Subcutaneous abdominal adipose tissue (tissue), 5 donors: Measurements from ENCODE around the gene CXXC5.
A peak's percentile ranks its signal among the peaks of the same experiment; 100 is the strongest.

Experiments
- H3K27ac ChIP-seq: one replicate; pipeline ENCODE4 v1.7.0; 2013; ENCODE audit warnings: low read depth, mild to moderate bottlenecking, inconsistent platforms, low read length, moderate library complexity
- H3K27me3 ChIP-seq, 5 donors: one replicate each; pipeline ENCODE4 v1.7.0; 2013; ENCODE audit warnings: low read length in 5 of 5, inconsistent platforms in 1 of 5; ENCODE audit not compliant: control insufficient read depth in 5 of 5, insufficient read depth in 4 of 5
- H3K36me3 ChIP-seq, 5 donors: one replicate each; pipeline ENCODE4 v1.7.0; 2013; ENCODE audit warnings: low read length in 5 of 5; ENCODE audit not compliant: control insufficient read depth in 5 of 5, insufficient read depth in 5 of 5
- H3K4me1 ChIP-seq, 5 donors: one replicate each; pipeline ENCODE4 v1.7.0; 2013; ENCODE audit warnings: low read length in 5 of 5, mild to moderate bottlenecking in 3 of 5, moderate library complexity in 1 of 5; ENCODE audit not compliant: control insufficient read depth in 5 of 5, insufficient read depth in 5 of 5
- H3K4me3 ChIP-seq, 5 donors: one replicate each; pipeline ENCODE4 v1.7.0; 2013; ENCODE audit warnings: low read length in 5 of 5, low read depth in 1 of 5
- H3K9ac ChIP-seq, 5 donors: one replicate each; pipeline ENCODE4 v1.7.0; 2013; ENCODE audit warnings: low read length in 5 of 5, mild to moderate bottlenecking in 4 of 5, moderate library complexity in 3 of 5
- H3K9me3 ChIP-seq, 5 donors: one replicate each; pipeline ENCODE4 v1.7.0; 2013; ENCODE audit warnings: low read length in 5 of 5; ENCODE audit not compliant: control insufficient read depth in 5 of 5
- donor health status: healthy.
- donor health status: healthy.
- donor health status: healthy.
- donor health status: healthy.
- donor health status: healthy.

Gene CXXC5

DNA sequence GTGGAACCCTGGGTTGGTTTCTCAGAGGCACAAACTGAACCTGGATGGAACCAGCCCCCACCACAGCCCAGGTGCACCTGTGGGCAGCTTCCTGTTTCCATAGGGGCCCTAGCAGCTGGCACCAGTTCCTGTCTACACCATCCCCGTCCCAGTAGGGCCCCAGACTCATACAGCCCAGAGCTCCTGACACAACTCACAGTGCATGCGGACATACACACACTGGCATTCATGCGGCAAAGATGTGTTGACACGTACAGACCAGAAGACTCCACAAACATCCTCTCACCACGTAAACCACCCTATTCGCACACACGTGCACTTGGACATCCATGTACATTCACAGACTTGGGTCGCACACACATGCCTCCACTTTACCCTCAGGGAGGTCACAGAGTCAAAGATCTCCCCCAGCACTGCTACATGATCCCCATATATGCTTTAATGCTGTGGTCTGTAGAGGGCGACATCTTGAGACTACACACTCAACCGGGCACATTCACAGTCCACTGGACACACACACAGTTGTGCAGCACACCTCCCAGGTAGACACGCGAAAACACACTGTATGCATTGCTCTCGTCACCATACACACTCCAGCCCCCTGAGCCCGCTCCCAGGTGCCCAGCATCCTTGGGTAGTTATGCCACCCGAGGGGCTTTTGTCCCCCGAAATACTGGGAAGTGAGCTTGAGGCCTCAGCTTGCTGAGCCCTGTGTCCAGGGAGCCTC lies 22.4 kb downstream of the CXXC5 start:
- Histone ChIP-seq H3K27ac (peak overlapping the region; percentile 50), H3K9me3 (no peaks in the 10 kb centered on the region), H3K4me3 (peak overlapping the region in 2 of 5 donors; percentile 1 to 6), H3K4me1 (peaks cover 13 to 94% (median 80%) of the 10 kb centered on the region in 5 donors), H3K36me3 (peaks cover 0 to 4% (median 2%) of the 10 kb centered on the region in 5 donors), H3K9ac (peak overlapping the region in 2 of 5 donors; percentile 8 to 58), H3K27me3 (no peaks in the 10 kb centered on the region)

DNA sequence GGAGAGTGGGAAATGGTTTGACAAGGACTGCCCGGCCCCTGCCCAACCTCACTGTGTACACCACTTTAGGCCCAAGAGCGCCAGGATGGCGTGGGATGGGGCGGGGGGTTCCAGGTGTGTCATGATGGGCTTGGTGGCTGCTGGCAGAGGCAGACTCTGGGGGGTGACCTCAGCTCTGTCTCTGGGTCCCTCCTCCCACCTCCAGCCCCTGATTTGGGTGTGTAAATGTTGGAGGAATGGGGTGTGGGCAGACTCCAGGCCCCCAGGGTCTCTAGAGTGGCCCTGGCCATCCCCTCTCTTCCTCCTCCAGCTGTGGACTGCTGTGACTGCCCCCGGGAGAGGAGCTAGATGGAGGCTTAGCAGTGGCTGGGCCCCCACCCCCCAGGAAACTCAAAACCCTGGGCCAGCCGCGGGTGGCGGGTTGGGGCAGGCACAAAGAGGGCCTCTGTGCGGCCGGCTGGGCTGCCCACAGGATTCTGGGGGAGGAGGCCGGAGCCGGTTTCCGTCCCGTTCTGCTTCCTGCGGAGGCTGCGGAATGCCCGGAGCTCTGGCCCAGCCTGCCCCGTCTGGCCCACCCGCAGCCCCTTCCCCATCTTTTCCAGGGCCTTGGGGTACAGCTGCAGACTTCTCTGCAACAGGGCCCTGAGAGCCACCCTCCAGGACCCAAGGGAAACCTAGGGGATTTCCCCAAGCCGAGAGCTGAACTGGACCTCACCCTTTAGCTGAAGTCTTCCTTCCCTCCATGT lies 23.1 kb downstream of the CXXC5 start:
- peaks cover 0 to 4% (median 2%) of the 10 kb centered on the region in 5 donors for H3K36me3 ChIP-seq
- H3K9ac ChIP-seq, result peak overlapping the region in 2 of 5 donors; percentile 58 to 68
- no peaks in the 10 kb centered on the region for H3K27me3 ChIP-seq
- H3K4me3 ChIP-seq, result peak overlapping the region in 3 of 5 donors; percentile 12 to 24 (median 17)
- H3K4me1 ChIP-seq, result peaks cover 13 to 90% (median 76%) of the 10 kb centered on the region in 5 donors
- H3K27ac ChIP-seq, result peak overlapping the region; percentile 50
- H3K9me3 ChIP-seq, result no peaks in the 10 kb centered on the region

DNA sequence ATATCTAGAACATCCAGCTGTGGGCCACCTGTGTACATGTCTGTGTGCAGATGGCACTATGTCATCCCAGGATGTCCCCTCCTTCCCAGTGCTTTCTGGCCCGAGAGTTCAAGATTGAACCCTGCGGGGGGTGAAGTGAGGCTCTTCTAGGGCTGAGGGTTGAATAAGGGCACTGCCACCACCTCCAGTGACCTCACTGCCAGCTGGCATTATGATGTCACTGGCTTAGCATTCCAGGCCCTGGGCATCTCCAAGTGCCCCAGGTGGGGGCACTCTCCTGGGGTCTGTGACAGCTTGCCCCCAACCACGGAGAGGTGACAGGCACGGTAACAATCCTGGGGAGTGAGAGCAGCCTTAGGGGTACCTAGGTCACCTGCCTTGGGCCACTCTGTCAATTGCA lies 27.1 kb downstream of the CXXC5 start:
- no peak overlapping the region for H3K4me3 ChIP-seq
- no peaks in the 10 kb centered on the region for H3K27me3 ChIP-seq
- peaks cover 0 to 10% (median 5%) of the 10 kb centered on the region in 5 donors for H3K36me3 ChIP-seq
- no peaks in the 10 kb centered on the region for H3K9me3 ChIP-seq
- H3K4me1 ChIP-seq, result peaks cover 9 to 80% (median 64%) of the 10 kb centered on the region in 5 donors
- peak overlapping the region in 1 of 5 donors; percentile 21 for H3K9ac ChIP-seq
- peak overlapping the region; percentile 60 for H3K27ac ChIP-seq

DNA sequence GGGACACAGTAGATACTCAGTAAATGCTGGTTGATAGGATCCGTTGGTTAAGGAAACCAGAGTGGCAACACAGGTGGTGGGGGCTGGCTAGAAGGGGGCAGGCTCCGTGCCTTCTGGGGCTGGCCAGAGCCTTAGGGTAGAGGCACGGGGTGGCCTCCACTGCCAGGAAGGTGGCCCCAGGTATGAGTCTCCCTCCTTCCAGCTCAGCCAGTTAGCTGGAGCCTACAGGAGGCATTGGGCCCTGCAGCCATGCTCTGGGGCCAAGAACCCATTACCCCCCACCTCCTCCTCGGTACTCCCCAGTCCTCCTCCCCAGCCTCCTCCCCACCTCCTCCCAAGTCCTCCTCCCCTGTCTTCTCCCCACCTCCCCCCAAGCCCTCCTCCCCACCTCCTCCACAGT lies 27.7 kb downstream of the CXXC5 start:
- H3K27ac ChIP-seq, result peak overlapping the region; percentile 60
- peaks cover 0 to 12% (median 9%) of the 10 kb centered on the region in 5 donors for H3K36me3 ChIP-seq
- H3K27me3 ChIP-seq, result no peaks in the 10 kb centered on the region
- no peaks in the 10 kb centered on the region for H3K9me3 ChIP-seq
- H3K9ac ChIP-seq, result no peak overlapping the region
- H3K4me3 ChIP-seq, result no peak overlapping the region
- peaks cover 5 to 74% (median 58%) of the 10 kb centered on the region in 5 donors for H3K4me1 ChIP-seq

DNA sequence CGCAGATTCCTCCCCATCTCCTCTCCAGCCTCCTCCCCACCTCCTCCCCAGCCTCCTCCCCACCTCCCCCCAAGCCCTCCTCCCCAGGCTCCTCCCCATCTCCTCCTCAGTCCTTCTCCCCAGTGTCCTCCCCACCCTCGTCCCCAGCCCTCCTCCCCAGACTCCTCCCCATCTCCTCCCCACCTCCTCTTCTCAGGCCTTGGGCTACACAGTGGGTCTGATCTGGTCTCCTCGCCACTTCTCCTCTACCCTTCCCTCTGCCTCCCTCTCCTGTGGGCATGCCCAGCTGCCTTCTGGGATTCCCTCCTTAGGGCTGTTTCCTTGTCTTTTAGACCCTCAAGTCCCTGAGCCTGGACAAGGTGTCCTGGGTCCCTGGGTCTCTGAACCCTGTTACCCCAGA lies 28.3 kb downstream of the CXXC5 start:
- H3K4me1 ChIP-seq, result peaks cover 3 to 68% (median 52%) of the 10 kb centered on the region in 5 donors
- H3K36me3 ChIP-seq, result peaks cover 0 to 18% (median 15%) of the 10 kb centered on the region in 5 donors
- H3K27me3 ChIP-seq, result no peaks in the 10 kb centered on the region
- H3K4me3 ChIP-seq, result no peak overlapping the region
- no peaks in the 10 kb centered on the region for H3K9me3 ChIP-seq
- H3K27ac ChIP-seq, result peak overlapping the region; percentile 37
- peak overlapping the region in 1 of 5 donors; percentile 28 for H3K9ac ChIP-seq

DNA sequence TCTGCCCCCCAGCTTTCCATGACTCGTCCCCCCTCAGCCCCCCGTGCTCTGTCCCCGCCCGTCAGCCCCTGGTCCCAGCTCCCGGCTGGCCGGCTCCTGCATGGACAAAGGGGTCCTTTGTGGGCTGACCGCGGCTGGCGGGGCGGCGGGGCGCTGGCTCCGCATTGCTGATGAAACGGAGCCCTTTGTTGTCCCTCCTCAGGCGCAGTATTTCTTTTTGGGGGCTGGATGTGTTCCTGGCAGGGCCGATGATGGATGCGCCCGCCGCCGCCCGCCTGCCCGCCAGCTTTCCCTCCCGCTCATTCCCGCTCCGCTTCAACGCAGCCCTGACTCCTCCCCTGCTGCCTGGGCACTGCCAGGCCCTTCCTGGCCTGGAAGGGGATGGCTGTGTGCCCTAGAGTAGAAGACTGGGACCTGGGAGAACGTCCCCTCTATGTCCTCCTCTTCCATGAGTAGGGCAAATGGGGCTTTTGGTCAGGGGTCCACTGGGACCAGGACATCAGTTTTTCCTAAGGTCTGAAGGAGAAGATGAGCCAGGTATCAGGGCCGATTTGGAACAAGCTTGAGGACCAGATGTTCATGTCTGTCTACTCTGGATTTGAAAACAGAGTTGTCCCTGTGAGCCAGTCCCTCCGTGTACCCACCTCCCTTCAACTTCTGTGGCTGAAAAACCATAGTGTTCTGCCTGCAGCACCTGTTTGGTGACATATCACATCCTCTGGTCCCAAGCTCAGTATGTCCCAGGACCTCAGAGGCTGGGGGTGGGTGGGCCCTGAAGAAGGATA lies 29.0 kb downstream of the CXXC5 start:
- Histone ChIP-seq H3K4me1 (peaks cover 3 to 63% (median 47%) of the 10 kb centered on the region in 5 donors), H3K36me3 (peaks cover 0 to 24% (median 21%) of the 10 kb centered on the region in 5 donors)

DNA sequence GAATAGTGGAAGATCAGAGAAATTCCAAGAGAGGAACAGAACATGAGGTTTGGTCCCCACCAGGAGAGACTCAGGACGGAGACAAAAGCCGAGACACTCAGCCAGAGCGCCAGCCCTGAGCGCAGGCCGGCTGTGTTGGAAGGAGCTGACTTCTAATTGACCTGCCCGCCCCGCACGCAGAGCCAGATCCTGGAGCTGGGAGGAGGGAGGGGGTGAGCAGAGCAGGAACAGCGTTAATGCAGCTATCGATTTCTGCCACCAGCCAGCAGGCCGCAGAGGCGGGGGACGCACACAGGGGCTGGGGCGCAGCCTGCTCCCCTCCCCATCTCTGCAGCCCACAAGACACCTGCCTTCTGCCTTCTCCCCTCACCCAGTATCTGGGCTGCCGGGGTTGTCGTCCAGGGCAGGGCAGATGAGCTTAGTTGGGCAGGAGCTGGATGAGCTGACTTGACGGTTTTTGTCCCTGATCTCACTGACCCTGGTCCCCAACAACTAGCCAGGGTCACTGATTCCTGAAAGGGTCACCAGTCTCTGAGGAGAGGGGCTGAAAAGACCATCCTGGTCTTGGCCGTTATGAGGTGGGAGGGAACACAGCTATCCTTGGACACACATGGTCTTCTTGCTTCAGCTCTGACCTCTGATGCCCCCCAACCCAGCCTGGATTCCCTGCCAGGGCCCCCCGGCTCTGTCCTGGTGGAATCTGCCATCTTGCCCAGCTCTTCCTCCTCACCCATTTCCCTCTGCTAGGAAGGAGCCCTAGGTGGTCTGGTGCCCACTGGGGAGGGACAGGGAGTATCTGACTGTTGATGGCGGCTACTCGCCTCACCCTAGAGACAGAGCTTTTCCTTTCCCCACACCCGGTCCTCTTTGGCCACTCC lies 29.8 kb downstream of the CXXC5 start:
- Histone ChIP-seq H3K27me3 (no peaks in the 10 kb centered on the region), H3K4me1 (peaks cover 2 to 60% (median 43%) of the 10 kb centered on the region in 5 donors), H3K27ac (peak overlapping the region; percentile 37), H3K4me3 (no peak overlapping the region), H3K9me3 (no peaks in the 10 kb centered on the region), H3K9ac (peak overlapping the region in 1 of 5 donors; percentile 16), H3K36me3 (peaks cover 0 to 31% (median 28%) of the 10 kb centered on the region in 5 donors)

More for the DNA sequence above, 29.0 kb downstream of the CXXC5 start:
- Histone ChIP-seq H3K27me3 (no peaks in the 10 kb centered on the region), H3K4me3 (no peak overlapping the region), H3K27ac (peak overlapping the region; percentile 37), H3K9ac (peak overlapping the region in 2 of 5 donors; percentile 16 to 21), H3K9me3 (no peaks in the 10 kb centered on the region)

DNA sequence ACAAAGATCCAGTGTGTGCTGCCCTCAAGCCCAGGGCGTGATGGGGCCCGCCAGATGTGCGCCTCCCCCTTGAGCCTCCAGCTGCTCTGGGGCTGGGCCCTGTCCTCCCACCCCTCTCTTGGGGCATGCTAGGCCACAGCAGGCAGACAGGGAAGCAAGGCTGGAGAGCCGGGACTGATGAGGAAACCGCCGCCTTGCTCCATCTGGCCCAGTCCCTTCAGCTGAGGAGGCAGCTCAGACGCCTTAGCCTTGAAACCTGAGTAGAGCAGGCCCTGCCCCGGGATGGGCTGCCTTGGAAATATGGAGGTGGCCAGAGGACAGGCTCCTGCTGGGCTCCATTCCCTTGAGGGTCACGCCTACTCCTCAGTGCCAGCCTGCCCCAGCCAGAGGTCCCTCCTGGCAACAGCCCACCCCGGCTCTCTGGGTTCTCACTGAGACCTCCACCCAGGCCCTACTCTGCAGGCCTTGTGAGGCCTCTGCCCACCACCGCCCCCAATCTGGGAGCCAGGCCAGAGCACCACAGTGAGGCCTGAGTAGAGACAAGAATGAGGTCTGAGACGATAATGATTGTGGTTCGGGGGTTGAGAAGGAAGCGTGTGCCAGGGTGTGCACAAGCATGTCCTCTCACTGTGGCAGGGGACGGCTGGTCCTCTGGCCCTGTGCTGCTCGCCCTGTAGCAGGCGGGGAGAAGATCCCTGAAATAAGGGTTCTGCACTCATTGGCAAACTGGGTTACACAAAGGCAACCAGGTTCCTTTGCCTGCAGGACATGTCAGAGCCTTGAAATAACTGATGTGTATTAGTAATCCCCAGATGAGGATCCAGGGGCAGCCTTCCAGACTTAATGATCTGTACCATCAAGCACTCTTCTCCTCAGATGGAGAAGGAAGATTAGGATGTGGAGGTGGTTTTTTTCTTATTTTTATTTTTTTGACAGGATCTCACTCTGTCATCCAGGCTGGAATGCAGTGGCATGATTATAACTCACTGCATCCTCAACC lies 30.9 kb downstream of the CXXC5 start:
- peak overlapping the region in 1 of 5 donors; percentile 52 for H3K9ac ChIP-seq
- H3K4me3 ChIP-seq, result no peak overlapping the region
- no peaks in the 10 kb centered on the region for H3K9me3 ChIP-seq
- H3K4me1 ChIP-seq, result peaks cover 0 to 50% (median 40%) of the 10 kb centered on the region in 5 donors
- H3K36me3 ChIP-seq, result peaks cover 0 to 42% (median 36%) of the 10 kb centered on the region in 5 donors
- peak overlapping the region; percentile 37 for H3K27ac ChIP-seq
- H3K27me3 ChIP-seq, result no peaks in the 10 kb centered on the region
